HTERT RPE-1 (cell line): ENCODE results near the gene HEATR1.
"Not testable (repeated sequence)": the region's sequence is repeated elsewhere in the genome, so short reads cannot be mapped to it uniquely, and the experiment has no call there.

Source experiments
- in situ Hi-C: fragments of 300-500 bp; cut with MboI; formaldehyde crosslinking; loops from 4 replicates; pipeline ENCODE4 v1.14.3; 2020; ENCODE audit warnings: low sequenced_read_pairs

HEATR1 gene

DNA sequence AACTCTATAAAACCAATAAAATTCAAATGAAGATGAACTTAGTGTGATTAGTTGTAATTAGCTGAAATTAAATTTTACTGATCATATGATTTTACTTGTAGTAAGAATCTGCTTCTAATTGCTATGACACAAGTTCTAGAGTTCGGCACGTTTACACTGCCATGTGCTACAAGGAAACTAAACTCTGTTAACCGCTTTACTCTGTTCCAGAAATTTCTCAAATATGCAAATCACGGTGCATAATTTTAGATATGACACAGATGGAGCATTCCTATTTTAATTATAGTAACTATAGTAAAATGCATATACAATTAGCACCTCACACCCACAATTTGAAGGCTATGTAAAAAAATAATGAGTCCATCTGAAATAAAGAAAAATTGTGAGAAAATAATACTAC lies 14.8 kb downstream of the HEATR1 start:
- in situ Hi-C loops, result no loop called here

DNA sequence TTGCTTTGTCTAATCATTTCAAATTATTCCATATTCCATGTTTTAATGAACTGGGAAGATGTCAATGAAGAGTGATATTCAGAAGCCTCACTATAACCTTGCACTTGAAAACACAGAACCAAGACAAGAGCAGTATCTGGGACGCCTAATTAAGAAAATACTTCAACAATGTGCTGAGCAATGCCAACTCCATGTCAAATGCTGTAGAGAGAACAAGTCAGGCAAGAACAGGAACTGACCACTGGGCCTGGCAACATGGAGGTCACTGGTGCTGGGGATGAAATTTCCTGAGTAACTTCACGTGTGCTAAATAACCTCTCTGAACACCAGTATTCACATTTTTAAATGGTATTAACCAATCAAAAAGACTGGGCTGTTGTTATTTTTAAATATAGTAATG lies 22.8 kb downstream of the HEATR1 start:
- in situ Hi-C loops, result no loop called here

DNA sequence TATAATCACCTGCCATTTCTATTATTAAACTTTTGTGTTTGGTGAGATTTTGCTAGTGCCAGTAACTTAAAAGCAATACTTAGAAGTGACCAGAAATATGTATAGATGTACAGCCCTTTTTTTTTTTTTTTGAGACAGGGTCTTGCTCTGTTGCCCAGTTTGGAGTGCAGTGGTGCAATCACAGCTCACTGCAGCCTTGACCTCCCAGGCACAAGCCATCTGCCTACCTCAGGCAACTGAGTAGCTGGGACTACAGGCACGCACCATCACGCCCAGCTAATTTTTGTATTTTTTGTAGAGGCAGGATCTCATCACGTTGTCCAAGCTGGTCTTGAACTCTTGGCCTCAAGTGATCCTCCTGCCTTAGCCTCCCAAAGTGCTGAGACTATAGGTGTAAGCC lies 23.9 kb downstream of the HEATR1 start:
- in situ Hi-C loops, result not testable (repeated sequence)

DNA sequence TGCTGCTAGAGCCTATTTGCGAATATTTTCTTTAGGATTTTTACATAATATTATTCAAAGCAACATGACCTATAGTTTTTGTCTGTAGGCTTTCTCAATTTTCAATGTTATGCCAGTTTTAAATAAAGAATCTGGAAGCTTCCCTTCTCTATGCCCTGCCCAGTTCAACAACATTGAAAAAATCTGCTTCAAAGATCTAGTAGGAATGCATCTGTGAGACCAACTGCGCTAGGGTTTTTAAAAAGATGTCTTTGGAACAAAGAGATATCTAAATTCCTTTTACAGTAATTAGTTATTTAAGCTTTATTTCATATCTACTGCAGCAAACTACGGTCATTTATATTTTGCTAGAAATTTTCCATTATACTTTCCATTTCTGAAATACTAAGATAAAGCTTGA lies 25.7 kb downstream of the HEATR1 start:
- in situ Hi-C loops, result no loop called here

DNA sequence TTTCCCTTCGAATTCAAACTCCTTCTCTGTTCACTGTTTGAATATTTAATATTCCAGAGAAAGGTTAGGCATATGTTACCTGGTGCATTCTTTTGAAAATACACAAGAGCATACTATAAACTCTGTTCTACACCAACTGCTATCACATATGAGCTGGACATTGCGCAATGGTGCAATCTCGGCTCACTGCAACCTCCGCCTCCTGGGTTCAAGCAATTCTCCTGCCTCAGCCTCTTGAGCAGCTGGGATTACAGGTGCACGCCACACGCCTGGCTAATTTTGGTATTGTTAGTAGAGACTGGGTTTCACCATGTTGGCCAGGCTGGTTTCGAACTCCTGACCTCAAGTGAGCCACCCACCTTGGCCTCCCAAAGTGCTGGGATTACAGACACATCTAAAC lies 27.3 kb downstream of the HEATR1 start:
- in situ Hi-C loops, result not testable (repeated sequence)

DNA sequence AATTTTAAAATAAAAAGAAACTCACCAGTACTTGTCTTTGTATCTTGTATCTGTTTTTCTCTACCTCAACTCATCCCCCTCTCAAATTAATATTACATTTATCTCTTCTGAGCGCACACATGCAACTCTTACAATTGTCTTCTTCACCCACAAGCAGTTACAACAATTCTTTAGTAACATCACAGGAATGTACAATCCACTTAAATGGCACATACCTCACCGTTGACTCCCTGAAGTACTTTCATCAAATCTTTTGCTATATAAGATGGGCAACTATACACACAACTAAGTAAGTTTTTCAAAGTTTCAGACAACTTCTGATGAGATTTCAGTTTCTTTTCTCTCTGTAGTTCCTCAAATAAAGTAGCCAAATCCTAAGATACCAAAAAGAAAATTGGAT lies 28.3 kb downstream of the HEATR1 start:
- in situ Hi-C loops, result no loop called here

DNA sequence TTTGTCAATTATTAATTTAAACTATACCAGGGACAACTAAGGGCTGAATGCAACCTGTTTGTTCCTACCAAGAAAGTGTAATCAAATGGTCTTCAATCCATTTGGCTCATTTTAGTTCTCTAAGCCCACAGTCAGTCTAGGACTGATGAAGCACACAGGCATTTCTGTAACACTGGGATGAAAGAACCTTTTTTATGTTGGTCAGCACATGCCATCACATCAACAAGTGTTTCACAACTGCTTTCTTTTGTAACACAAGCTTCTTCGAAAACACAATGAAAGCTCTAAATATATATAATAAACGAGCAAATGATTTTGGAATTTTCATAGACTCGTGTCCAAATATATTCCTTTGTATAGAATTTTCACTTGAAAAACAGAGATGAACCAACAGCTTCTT lies 28.8 kb downstream of the HEATR1 start:
- in situ Hi-C loops, result no loop called here

DNA sequence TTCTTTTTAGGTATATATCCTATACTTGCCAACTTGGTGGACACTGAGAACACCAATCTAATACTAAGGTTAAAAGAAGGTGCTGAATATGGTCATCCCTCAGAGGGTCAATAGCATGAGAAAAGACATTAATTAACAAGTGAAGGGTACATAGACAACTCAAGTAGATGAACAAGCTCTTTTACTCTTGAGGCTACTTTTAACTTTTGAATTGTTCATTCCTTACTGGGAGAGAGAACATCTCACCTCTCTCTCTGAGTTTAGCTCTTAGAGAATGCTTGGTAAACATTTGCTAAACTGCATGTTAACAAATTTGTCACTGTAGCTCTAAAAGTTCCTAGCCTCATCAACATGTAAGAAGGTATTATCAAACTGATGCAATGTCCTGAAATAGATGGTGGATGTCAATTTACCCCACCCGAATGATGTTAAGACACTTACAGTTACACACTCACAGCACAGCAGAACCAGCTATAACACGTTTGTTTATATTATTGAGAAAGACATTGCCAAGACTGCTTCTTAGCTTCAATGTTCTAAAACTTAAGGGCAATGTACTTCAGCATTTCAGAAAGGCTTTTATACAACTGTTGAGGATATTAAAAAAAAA lies 35.9 kb downstream of the HEATR1 start:
- in situ Hi-C loops, result no loop called here

DNA sequence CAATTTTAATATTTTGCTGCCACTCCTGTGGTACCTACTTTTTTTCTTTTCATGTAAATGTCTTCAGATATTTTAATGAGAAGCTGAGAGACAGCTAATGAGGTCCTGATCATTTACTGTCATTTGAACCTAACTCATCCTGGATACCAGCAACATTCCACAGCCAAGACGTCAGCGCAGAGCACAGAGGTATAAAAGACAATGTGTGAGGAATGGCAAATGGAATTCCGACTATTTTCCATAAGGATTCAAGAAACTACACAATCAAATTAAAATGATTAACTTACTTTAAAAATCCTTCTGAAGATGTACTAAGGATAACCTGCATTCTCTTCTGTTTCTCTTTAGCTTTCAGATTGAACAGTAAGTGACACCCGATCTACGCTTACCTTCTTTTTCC lies 38.8 kb downstream of the HEATR1 start:
- in situ Hi-C loops, result no loop called here

DNA sequence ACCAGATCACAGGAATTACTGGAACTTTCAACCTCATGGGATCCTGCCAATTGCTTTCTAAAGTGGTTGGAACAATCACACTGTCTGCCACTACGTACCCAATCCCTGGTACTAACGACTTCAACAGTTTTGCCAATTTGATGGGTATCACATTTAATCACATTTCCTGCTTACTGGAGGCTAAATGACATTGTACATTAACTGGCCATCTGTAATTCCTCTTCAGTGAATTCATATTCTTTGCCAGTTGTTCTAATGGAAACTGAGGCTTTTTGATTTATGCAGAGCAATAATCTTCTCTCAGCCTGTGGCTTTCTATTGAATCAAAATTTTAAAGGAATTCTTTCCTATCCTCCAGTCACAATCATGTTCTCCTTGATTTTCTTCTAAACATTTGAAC lies 42.3 kb downstream of the HEATR1 start:
- in situ Hi-C loops, result no loop called here

DNA sequence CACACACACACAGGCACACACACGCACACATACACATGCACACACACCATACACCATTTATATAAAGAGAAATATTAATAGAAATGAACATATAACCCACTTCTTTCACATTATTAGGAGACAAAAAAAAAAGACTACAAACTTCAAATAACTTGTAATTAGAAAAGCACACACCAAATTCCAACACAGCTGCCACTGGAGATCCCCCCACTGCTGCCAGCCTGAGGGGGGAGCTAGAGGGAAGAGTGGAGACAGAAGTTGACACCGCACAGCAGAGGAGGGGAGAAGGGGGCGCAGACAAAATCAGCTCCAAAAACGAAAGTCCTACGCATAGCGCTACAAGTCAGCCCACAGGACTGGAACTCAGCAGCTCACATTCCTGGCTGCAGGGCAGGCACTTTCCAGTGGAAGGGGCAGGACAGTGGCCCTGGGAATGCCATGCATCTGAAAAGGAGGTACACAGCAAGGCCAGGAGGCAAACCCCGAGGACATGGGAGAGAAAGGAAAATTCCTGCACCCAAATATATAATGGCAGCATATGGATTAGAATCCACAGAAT lies 44.0 kb downstream of the HEATR1 start:
- in situ Hi-C loops, result no loop called here

DNA sequence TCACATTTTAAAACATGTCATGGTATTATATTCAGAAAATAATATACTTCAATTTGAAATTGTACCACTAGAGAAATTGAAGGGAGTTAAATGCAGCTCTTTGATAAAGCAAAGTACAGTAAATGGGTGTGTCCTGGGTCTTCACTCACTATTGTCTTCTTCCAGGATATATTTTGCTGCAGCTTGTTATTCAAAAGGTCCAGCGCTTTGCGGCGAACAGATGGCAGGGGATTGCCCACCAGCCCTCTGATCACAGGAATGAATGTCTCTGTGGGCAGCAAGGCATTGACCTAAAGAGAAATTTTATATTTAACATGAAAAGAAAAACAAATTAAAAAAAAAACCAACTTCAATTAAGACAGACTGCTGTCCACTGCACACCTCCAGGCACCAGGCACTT lies 45.5 kb downstream of the HEATR1 start:
- in situ Hi-C loops, result no loop called here

DNA sequence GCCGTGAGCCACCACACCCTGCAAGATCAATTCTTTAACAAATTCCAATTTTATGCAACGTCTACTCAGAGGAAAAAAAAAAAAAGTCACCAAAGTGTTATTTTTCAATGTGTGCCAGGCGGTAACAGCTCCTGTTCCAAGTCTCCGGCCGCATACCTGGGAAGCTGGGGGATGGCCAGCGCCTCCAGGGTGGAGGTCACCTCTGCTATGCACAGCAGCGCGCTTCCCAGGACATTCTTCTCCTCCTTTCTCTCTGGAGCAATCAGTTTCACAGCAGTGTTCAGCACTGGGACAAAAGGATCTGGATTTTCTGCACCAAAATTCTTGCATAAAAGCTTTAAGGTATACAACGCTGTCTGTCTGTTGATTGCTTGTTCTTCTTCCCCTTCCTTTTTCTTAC lies 46.2 kb downstream of the HEATR1 start:
- in situ Hi-C loops, result no loop called here

DNA sequence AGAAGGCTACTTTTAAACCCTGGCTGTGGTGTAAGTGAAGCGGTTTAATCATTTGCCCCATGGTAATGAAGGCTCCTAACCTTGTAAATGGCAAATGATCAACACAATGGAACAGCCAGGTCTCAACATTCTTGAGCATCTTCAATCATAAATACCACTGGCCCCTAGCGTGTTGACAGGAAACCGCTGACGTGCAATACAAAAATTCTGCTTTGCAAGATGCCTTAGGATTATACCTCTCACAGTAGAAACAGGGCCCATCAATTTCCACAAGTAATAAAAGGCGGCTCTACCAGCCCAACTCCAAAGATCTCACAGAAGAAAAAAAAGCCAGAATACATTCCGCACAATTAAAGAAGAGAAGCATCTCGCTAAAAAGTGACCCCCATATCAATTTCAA lies 47.7 kb downstream of the HEATR1 start:
- in situ Hi-C loops, result no loop called here

DNA sequence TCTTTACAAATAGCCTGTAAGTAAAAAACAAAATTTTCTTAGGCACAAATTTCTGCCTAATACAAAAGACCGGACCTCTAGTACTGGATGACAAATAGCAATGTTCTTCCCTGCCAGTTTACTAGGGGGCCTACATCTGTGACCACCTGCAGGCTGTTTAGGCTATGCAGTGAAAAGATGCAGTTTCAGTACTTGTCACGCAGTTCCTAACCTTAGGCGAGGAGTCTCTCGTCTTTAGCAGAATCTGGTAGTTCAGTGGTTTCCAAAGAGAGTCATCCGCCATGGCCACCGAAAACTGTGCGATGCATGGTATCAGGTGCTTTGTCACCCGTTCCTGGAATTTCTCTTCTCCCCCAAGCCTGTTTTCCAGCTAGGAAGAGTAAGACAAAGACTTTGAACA lies 50.9 kb downstream of the HEATR1 start:
- in situ Hi-C loops, result no loop called here

DNA sequence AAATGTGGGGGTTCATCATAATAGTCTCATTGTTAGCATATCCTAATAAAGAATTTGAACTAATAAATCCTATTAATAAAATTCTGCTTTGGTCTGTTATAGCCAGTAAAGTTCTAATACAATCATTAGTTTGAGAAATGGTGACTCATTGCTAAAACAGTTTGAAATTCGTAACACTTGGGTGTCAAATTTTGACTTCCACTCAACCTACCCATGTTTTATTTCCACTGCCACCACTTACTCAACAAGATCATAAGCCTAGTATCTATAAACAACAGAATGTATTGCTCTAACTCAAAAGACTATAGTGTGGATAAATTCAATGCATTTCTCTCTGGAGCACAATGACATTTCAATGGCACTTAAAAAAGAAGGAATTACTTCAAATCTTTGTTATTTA lies 51.4 kb downstream of the HEATR1 start:
- in situ Hi-C loops, result no loop called here

DNA sequence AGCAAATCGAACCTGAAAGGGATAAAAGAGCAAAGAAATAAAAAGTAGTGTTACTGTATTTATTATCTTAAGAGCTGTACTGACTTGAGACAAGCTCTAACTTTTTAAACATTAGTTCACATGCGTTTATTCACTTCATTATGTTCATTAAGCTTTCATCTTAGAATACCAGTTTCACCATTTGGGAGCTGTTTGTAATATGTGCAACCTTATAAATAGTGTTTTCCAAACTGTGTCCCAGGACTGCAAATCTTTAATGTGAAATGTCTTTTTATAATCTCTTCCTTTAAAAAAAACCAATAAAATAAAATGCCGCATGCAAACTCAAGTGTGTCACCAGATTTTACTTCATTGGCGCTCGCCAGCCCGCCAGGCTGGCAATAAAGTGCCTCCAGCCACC lies 52.2 kb downstream of the HEATR1 start:
- in situ Hi-C loops, result no loop called here

DNA sequence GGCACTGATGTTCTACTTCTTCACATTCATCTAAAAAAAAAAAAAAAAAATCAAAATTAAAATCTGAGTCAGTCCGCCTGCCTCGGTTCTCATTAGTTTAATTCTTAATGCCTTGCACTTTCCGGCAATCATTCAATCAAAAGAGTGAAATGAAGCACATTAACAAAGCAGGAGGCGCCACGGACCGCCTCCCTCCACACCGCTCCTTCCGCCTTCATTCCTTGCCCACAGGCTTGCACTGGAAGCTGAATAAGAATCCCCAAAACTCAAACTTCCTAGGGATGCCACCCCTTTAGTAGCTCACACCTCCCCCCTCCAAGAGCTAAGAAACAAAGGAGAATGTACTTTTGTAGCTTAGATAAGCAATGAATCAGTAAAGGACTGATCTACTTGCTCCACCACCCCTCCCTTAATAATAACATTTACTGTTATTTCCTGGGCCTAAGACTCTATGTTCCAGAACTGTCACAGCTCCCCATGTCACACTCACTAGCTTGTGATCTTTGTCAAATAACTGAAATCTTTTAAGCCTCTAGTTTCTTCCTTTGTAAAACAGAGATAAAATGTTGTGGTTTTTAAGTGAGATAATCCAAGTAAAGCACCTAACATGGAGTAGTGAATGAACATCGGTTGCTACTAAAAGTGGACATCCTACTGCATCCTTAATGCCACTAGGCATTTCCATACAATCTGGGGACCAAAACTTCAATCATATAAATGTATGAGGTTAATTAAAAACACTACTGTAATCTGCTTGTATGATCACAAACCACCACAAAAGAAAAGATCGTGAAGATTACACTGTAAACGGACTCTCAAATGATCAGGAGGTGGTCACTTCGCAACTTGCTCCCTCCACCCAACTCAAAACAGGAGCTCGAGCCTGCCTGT lies 53.1 kb downstream of the HEATR1 start:
- in situ Hi-C loops, result no loop called here

DNA sequence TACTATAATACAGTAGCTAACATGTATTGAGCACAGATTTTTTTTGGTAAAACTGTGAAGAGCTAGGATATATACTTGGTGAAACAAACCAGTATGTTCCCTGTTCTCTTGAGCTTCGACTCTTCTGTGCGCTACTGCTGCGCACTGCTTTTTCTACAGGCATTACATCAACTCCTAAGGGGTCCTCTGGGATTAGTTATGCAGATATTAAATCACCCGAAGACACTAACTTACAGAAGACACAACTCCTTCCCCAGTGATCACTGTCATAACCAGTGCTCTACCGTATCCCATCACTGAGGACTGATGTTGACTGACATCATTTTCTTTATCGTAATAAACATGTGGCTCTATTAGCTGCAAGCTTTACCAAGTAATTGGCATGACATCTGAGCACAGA lies 55.9 kb downstream of the HEATR1 start:
- in situ Hi-C loops, result no loop called here

DNA sequence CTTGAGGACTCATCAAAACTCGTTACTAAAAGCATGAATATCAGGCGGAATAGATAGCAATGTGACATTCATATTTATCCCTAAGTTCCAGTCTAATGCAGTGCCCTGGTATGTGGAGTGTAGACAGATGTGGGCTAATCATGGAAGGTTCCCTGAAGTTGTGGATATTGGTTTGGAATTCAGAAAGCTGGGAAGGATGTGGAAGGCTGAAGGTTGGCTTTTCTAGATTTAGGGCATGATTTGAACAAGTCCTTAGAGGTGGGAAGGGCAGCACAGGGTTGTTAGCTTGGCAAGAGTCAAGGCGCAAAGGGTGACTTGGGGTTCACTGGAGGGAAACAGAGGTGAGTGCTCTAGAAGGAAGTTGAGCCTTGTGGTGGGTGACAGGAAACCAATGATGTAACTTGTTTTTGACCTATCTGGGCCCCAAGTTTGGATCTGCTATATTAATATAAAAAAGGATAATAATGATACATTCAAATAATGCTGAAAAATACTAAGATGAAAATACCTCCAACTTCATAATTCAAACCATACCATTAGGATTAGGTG lies 58.6 kb downstream of the HEATR1 start:
- in situ Hi-C loops, result no loop called here

DNA sequence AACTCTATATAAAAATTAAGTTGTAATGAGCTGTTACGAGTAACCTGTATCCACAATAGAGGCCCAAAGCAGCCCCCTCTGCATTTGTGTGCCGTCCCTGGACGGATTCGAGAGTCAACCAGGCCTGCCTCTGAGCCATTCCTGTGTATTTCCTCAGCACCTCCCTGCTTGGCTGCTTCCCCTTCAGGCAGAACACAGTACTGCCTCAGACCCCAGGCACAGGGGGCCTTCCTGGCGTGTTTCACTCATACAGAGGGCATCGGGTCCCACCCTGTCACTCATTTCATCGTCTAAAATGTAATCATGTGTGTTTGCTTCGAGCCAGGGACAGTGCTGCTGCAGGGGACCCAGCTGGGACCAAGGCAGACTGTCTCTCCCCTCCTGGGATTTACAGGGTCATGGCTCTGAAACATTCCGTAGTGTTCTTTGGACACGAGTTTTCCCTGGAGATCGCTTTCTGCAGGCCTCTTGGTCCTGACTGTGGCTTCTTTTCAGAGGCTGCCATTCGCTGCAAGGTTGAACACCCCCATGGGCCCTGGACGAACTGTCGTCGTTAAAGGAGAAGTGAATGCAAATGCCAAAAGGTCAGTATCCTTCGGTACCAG lies 61.1 kb downstream of the HEATR1 start:
- in situ Hi-C loops, result no loop called here

DNA sequence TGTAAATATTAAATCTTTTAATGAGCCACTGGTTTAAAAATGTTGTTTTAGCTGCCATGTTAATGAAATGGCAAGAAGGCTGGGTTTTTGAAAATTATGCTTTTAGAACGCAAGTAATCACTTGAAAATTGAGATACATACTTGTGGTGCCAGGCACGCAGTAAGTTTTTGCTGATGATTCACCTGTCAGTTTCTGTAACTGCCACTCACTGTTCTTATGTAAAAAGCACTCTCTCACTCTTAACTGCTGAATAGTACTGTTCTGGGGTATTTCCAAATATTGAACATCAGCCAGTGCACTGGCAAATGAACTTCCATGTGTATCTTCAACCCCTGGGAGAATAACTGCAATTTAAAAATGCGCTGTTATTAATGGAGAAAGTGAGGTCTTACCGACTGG lies 62.6 kb downstream of the HEATR1 start:
- in situ Hi-C loops, result no loop called here
